T-helper 2 cell treated with Interferon-gamma antibody and Interleukin-4, amounts not matched to agents 100 ng/mL and 5 ng/mL, for 36 hours (primary cell): ENCODE data around the gene RHBDL2. TPM values are rescaled to one million over a fixed set of nuclear protein-coding genes. Genes with fewer than 3 reads are reported as not detected.
"Not testable (repeated sequence)": the region's sequence is repeated elsewhere in the genome, so short reads cannot be mapped to it uniquely, and the experiment has no call there.

Experiments used
- intact Hi-C: fragments of 100-400 bp; cut with micrococcal nuclease; formaldehyde crosslinking; loops from one replicate; pipeline ENCODE4 v1.15.1; 2023
- total RNA-seq: library from RNA; stranded (reverse); gene quantifications from 2 replicates; pipeline ENCODE4 v1.2.3, GENCODE V29; 2022

Gene RHBDL2
- total RNA-seq, 1 donor from 2014 or later: not detected

- intact Hi-C loops: no loop called here
Measured at GRCh38 chr1:38938722-38939260, 2.8 kb downstream of the RHBDL2 start.

- intact Hi-C loops: no loop called here
Measured at GRCh38 chr1:38932571-38932970, 9.1 kb downstream of the RHBDL2 start.

GRCh38 chr1:38929476-38929875, 12.2 kb downstream of the RHBDL2 start:
- intact Hi-C loops: no loop called here

- intact Hi-C loops: no loop called here
Measured at GRCh38 chr1:38929054-38929453, 12.6 kb downstream of the RHBDL2 start.

- intact Hi-C loops: no loop called here
Measured at GRCh38 chr1:38926091-38926490, 15.5 kb downstream of the RHBDL2 start.

GRCh38 chr1:38925391-38925790, 16.2 kb downstream of the RHBDL2 start:
- intact Hi-C loops: no loop called here

GRCh38 chr1:38923607-38924006, 18.0 kb downstream of the RHBDL2 start:
- intact Hi-C loops: no loop called here

- intact Hi-C loops: no loop called here
Measured at GRCh38 chr1:38919130-38919529, 22.5 kb downstream of the RHBDL2 start.

- intact Hi-C loops: no loop called here
Measured at GRCh38 chr1:38918568-38918967, 23.1 kb downstream of the RHBDL2 start.

GRCh38 chr1:38917772-38918171, 23.9 kb downstream of the RHBDL2 start:
- intact Hi-C loops: no loop called here

GRCh38 chr1:38917337-38917736, 24.3 kb downstream of the RHBDL2 start:
- intact Hi-C loops: no loop called here

GRCh38 chr1:38915352-38915948, 26.2 kb downstream of the RHBDL2 start:
- intact Hi-C loops: no loop called here

GRCh38 chr1:38914908-38915307, 26.7 kb downstream of the RHBDL2 start:
- intact Hi-C loops: not testable (repeated sequence)

- intact Hi-C loops: no loop called here
Measured at GRCh38 chr1:38908821-38909220, 32.8 kb downstream of the RHBDL2 start.

GRCh38 chr1:38905985-38906384, 35.6 kb downstream of the RHBDL2 start:
- intact Hi-C loops: no loop called here

- intact Hi-C loops: no loop called here
Measured at GRCh38 chr1:38899560-38899959, 42.1 kb downstream of the RHBDL2 start.

GRCh38 chr1:38898653-38899230, 42.9 kb downstream of the RHBDL2 start:
- intact Hi-C loops: no loop called here

GRCh38 chr1:38896169-38896568, 45.5 kb downstream of the RHBDL2 start:
- intact Hi-C loops: no loop called here

- intact Hi-C loops: no loop called here
Measured at GRCh38 chr1:38892976-38893375, 48.7 kb downstream of the RHBDL2 start.

GRCh38 chr1:38891753-38892152, 49.9 kb downstream of the RHBDL2 start:
- intact Hi-C loops: no loop called here

GRCh38 chr1:38889589-38889988, 52.0 kb downstream of the RHBDL2 start:
- intact Hi-C loops: no loop called here

GRCh38 chr1:38888423-38889333, 53.0 kb downstream of the RHBDL2 start:
- intact Hi-C loops: no loop called here
